HCT116 (cell line): Measurements from ENCODE around the gene CNTNAP5.

Source experiments
- CTCF ChIP-seq, 3 experiments: fragments of 200-600 bp in 1 of 3; sonication (generic) in 1 of 3; IDR thresholded peaks in 2 of 3; conservative IDR thresholded peaks in 1 of 3; 2 replicates each; pipeline ENCODE4 v1.5.1; 2012 to 2017; ENCODE audit warnings: low read depth in 2 of 3, low read length in 2 of 3, antibody characterized with exemption in 1 of 3, borderline replicate concordance in 1 of 3, control low read depth in 1 of 3, mild to moderate bottlenecking in 1 of 3, mixed read lengths in 1 of 3, mixed run types in 1 of 3, moderate library complexity in 1 of 3; ENCODE audit not compliant: insufficient read depth in 1 of 3
- EZH2 ChIP-seq: fragments of 200-600 bp; sonication (generic); IDR thresholded peaks from 2 replicates; pipeline ENCODE4 v1.6.1; 2017; ENCODE audit warnings: antibody characterized with exemption, mixed run types
- FOSL1 ChIP-seq: IDR thresholded peaks from 2 replicates; pipeline ENCODE4 v1.6.1; 2012; ENCODE audit warnings: low read depth
- POLR2A ChIP-seq: IDR thresholded peaks from 2 replicates; pipeline ENCODE4 v1.7.0; 2011; ENCODE audit warnings: borderline replicate concordance; ENCODE audit not compliant: insufficient read depth, insufficient read length; ENCODE audit errors: extremely low read depth
- POLR2AphosphoS5 ChIP-seq: IDR thresholded peaks from 2 replicates; pipeline ENCODE4 v1.6.1; 2011; ENCODE audit warnings: mild to moderate bottlenecking, low read depth, low read length, moderate library complexity
- RAD21 ChIP-seq: IDR thresholded peaks from 2 replicates; pipeline ENCODE4 v1.6.1; 2012; ENCODE audit warnings: low read depth, mild to moderate bottlenecking
- REST ChIP-seq: IDR thresholded peaks from 2 replicates; pipeline ENCODE4 v1.6.1; 2012; ENCODE audit warnings: low read depth
- SIN3A ChIP-seq: IDR thresholded peaks from 2 replicates; pipeline ENCODE4 v1.6.1; 2012; ENCODE audit warnings: low read depth
- ZBTB33 ChIP-seq: IDR thresholded peaks from 2 replicates; pipeline ENCODE4 v1.6.1; 2011; ENCODE audit warnings: mild to moderate bottlenecking, low read length, moderate library complexity; ENCODE audit not compliant: insufficient replicate concordance; ENCODE audit errors: extremely low read depth

- TF ChIP-seq POLR2A = no peak
- TF ChIP-seq SIN3A = no peak
- TF ChIP-seq POLR2AphosphoS5 = no peak
- no peak for TF ChIP-seq CTCF (IDR thresholded peaks at IDR 0.05 in 2 of 3, conservative IDR thresholded peaks at IDR 0.05 in 1 of 3; ENCODE audit: borderline replicate concordance in 1 of 3, insufficient read depth in 1 of 3, low read depth in 2 of 3, low read length in 2 of 3)
- TF ChIP-seq ZBTB33 = no peak
- TF ChIP-seq REST = no peak
- TF ChIP-seq EZH2 = no peak
- no peak for TF ChIP-seq FOSL1
- TF ChIP-seq RAD21 = no peak
Measured at GRCh38 chr2:124886216-124886615, 861.1 kb downstream of the CNTNAP5 start.
